HG03575 (cell line): Measurements from ENCODE around the gene SMYD2.
A peak's percentile ranks its signal among the peaks of the same experiment; 100 is the strongest.
"Not testable (repeated sequence)": the region's sequence is repeated elsewhere in the genome, so short reads cannot be mapped to it uniquely, and the experiment has no call there.

Experiments used
- ATAC-seq: cut with Tn5 transposase; IDR thresholded peaks from one replicate; pipeline ENCODE4 v1.9.1; 2021; ENCODE audit not compliant: unreplicated experiment, insufficient number of reproducible peaks, low FRiP score; ENCODE audit errors: extremely low read depth

SMYD2 gene

DNA sequence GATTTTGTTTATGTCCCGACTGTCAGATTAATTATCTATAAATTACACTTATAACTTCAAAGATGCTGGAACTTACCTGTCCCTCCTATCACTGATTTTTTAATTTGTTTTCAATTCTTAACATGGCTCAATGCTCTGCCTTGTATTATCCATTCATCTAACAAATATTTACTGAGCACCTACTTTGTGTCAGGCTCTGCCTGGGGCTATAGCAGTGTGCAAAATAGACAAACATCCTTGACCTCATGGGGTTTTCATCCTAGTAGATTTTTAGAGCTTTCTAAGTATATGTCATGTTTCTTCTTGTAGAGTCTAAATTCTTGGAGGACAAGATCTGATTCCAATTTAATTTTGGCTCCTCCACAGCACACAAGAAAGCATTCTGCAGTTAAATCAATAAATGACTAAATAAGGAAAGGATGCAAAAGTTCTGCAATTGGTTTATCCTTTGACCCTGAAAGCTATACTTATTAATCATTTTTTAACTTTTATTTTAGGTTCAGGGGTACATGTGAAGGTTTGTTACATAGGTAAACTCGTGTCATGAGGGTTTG is 10.8 kb upstream of the SMYD2 start:
- no peak for ATAC-seq

DNA sequence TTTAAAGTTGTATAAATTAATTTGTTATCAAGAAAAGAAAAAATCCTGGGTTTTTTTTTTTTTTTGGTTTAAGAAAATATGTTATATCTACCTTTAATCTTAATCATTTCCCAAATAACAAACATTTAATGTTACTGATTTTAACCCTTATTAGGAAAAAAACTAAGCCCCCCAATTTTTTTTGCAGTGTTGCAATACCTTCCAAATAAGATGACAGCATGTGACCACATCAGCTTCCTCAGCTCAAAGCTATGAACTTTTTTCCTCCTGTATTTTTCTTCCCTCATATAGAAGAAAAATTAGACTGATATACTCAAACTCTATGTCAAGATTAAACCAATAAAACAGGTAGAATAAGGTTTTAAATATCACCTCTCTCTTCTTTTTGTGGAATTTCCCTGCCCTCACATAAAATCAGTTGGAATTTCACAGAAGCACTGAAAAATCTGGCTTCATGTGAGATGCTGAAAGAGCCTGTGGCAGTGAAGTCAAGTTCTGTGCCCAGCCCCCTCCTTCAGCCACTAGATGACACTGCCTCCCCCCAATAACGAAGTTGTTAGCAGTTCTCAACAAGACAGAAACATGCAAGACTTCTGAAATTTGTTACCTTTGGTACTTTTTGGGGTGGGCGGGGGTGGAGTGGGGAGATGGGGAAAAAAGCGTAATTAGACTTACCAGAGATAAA is 9.6 kb upstream of the SMYD2 start:
- ATAC-seq: no peak

DNA sequence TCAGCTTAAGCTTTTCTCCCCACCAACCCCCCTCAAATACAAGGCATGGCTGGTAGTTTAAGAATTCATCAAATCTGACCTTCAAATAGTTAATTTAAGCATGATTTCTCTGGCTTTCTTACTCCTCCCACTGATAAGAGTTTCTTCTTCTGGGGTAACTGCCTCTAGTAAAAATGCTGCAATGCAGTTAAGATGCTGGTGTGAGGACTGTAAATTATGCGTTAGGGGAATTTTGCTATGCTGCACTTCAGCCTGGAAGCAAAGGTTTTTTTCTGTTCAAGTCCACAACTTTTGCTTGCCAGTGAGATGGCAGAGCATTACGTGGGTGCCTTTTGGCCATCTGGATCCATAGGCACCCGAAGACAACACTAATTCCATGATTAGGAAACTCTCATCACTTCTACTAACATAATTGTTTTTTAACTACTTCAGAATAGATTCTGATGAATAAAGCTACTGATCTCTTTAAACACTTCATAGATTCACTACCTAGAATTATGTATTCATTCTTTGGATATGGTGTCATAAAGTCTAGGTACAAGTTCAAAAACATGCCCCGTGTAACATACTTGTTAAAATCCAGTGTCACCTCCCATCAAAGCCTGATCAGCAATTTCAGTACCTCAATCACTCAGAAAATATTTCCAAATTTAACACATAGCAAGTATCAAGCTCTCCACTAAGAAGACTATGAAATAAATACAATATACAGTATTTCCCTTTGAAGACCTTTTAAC is 8.8 kb upstream of the SMYD2 start:
- ATAC-seq: no peak

DNA sequence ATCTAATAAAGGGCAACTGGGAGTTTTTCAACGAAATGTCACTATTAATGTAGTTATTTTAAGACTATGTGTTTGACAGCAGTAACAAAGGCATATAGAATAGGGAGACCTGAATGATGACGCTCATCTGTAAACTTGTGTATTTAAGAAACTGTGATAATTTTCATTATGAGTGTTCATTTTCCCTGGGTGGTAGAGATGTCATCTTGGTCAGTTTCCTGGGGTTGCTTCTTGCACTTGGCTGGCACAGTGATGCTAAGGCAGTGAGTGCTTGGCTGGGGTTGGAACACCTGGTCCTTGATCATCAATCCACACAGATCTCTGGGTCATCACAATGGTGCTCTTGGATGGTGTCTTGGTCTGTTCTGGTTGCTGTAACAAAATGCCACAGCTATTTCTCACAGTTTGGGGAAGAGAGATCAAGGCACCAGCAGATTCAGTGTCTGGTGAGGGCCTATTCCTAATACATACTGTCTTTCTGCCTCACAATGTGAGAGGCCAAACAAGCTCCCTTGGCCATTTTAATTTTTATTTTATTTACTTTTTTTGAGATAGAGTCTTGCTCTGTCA is 7.9 kb upstream of the SMYD2 start:
- no peak for ATAC-seq

DNA sequence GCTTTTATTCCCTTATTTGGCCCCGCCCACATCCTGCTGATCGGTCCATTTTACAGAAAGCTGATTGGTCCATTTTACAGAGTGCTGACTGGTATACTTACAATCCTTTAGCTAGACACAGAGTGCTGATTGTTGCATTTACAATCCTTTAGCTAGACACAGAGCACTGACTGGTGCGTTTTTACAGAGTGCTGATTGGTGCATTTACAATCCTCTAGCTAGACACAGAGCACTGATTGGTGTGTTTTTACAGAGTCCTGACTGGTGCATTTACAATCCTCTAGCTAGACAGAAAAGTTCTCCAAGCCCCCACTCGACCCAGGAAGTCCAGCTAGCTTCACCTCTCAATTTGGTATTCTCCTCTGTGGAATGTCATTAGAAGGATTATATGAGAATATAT is 5.3 kb upstream of the SMYD2 start:
- not testable (repeated sequence) for ATAC-seq

GRCh38 chr1:214276786-214277185 is 4.2 kb upstream of the SMYD2 start:
- no peak for ATAC-seq

DNA sequence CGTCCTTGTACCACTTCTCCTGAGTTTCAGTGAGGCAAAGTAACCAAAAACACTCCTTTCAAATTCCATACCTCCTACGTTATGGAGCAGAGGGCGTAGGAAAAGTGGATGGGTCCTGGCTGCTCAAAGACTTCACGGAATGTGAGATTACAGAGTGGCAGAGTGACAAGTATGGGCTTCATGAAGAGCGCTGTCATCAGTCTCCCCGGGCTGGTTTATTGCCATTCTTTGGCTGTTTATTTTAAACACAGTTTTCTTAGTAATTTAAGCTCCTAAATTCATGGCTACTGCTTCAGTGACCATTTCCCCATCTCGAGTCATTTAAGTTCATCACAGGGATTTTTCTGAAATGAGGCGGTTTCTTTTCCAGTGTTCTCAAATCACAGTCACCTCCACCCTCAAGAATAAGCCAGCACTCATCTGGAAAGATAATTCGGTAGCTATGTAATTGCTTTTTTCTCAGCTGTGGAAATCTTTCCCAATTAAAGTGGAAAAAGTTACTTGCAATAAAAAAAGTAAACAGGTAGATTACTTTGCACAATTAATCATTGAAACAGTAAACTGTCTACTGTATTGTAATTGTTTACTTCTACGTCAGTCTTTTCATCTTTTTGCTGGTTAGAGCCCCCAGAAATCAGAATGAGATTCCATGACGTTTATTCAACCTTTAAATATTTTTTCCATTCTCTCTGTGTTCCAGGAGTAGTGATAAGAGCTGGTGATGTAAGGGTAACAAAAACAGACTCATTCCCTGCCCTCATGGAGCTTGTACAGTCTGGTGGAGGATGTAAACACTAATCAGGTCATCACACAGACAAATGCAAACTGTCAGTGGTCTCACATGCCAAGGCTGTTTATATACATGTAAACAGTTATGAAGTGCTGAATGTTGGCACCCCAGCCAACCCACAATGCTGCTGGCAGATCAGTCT is 3.0 kb upstream of the SMYD2 start:
- ATAC-seq: no peak

DNA sequence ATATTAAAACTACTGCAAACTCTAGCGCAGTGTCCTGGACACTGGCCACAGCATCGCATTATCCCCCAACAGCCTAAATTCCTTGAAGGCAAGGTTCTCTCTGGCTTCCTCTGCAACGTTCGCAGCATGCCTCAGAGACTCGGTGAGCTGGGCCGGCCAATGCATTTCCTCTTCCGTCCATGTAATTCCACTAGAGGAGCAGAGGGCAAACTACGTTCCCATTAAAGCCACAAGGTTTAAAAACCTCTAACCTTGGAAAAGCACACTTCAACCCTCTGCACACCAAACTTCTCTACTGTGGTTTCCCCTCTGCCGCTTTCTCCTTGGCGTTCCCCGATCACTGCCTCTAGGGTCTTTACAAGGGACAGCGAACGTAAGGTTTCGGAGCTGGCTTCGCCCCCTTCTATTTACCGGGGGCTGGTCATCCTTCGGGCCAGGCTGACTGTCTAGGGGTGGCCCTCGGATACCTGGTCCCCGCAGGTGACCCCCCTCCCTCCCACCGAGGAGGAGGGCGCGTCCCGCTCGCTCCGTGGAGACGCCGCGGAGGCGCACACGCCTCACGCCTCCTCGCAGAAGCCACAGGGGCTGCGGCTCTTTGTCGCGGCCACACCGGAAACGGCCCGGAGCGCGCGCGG is 456 bp upstream of the SMYD2 start:
- peak; percentile 33 for ATAC-seq

DNA sequence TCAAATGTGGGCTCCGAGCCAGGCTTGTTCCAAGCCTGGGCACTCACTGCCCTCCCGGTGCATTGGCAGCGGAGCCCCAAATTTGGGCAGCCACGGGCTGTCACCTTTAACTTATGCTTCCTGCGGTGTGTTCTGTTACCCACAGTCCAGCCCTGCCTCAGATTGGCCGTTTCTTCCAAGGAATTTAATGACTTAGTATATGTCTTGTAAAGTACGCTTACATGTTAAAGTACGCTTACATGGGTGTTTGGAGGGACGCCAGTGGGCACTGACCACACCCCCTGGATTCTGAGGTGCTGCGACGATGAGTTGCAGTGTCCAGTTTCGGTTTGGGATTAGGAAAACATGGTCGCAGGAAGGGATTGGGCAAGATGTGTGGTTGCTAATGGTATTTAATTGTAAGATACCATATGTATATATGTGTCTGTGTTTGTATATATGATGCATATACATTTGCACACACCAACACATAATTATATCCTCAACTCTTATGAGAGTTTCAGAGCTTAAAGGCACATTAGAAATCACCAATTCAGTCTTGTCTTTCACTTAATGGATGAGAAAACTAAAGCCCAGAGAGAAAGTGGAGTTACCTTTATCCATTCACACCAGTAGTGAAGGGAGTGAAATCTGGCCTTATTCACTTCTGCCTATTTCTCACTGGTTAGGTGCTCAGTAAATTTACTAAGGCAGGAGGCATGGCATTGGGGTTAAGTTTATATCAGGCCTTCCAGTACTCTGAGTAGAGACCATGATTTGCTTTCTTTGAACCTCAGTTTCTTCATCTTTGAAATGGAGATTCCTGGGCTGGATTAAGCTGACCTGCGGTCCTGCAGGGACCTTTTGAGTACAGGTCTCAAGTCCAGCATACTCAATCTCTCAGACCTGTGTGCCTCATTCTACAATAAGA is 1.0 kb downstream of the SMYD2 start:
- no peak for ATAC-seq

DNA sequence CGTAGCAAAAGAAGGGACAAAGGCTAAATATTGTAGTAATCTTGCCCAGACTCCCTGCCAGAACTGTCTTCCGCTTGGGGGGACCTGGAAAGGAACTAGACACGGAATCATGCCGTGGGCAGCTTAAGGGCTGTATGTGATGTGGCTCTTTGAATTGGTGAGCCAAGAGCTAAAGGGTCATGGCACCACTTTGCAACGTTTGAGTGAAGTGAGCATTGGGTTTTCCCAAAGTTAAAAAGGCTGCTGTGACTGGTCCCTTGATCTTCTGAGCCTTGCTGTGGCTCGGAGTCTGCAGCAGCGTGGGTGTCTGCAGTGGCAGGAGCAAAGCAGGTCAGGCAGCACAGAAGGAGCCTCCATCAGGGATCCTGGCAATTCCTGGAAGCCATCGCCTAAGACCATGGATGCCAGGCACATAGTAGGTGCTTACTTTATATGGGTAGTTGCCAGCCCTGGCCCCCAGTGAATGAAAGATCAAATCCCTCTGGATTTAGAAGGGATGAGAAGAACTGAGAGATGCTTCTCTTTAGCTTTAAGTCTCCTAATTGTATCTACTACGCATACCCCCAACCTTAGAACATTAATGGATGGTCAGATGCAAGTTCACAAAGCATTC is 1.8 kb downstream of the SMYD2 start:
- ATAC-seq: no peak

DNA sequence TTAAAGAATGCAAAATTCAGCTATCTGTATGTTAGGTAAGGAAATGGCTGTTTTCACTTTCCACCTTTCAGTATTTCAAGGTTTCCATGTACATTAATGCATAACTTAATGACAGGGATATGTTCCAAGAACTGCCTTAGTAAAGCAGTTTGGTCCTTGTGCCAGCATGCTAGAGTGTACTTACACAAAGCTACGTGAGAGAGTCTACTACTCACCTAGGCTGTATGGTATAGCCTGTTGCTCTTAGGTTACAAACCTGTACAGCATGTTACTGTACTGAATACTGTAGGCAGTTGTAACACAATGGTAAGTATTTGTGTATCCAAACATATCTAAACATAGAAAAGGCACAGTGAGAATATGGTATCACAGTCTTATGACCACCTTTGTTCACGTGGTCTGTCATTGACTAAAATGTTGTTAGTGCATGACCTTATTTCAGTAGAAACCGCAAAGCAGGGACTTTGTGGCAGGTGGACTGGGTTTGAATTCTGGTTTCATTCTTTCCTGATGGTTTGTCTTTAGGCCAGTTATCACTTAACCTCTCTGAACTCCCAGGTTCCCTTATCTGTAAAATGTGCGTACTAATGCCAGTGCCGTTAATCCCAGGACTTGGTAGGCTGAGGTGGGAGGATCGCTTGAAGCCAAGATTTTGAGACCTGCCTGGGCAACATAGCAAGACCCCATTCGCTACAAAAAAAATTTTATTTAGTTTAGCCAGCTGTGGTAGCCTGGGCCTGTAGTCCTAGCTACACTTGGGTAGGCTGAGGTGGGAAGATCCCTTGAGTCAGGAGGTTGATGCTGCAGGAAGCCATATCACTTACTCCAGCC is 4.9 kb downstream of the SMYD2 start:
- no peak for ATAC-seq

DNA sequence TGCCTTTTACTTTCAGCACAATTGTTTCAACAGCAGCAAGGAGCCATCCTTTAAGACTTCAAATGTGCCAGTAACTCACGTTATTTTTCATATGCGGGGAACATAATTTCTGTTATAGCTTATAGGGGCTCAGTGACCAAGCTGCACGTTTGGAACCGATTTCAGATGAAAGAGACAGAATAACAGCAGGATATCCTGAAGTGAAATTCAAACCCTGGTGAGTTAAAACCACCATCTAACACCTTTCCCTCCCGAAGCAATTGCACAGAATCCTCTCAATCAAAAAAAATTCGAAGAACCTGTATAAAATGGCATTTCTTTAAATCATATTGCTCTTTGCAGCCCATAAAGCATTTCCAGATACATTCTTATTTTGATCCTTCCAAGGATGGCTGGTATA is 6.9 kb downstream of the SMYD2 start:
- ATAC-seq: no peak

- ATAC-seq: no peak
These were observed 8.8 kb downstream of the SMYD2 start for GRCh38 chr1:214289574-214290272.

- ATAC-seq: no peak
These were observed 9.6 kb downstream of the SMYD2 start for GRCh38 chr1:214290424-214291037.

DNA sequence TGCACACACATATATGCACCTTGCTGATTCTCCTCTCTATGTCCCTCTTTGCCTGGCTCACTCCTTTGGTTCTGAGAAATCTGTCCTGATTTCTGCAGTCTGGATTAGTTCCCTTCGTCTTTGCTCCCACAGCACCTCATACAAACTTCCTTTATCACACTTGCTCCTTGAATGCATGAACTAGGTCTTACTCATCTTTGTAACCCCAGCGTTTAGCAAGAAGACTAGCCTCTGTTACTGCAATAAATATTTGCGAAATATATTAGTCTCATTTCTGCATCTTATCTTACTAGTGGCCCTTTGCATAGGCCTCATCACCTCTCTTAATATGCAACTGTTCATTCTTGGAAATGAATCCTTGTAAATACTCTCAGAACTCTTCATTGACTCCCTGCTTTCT is 11.4 kb downstream of the SMYD2 start:
- no peak for ATAC-seq

DNA sequence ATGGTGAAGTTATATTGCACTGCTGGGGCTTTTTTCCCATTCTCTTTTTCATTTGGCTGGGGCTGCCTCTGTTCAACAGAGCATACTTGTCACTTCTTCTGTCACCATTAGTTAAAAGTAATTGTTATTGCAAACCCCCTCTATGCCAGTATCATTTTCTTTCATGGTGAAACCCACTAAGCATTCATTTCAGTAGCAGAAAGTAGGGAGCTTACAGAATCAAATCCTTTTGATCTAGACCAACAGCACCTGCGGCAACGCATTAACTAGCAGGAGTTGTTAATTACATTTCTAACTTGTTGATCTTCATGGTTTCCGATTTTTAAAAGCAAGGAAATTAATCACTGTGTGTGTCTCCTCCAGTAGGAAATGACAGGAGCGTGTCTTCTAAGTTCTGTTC is 15.0 kb downstream of the SMYD2 start:
- no peak for ATAC-seq
